GM18868 (cell line): Measurements from ENCODE around the gene LDAH.
"Not testable (repeated sequence)": the region's sequence is repeated elsewhere in the genome, so short reads cannot be mapped to it uniquely, and the experiment has no call there.

ENCODE experiments used
- ATAC-seq: cut with Tn5 transposase; IDR thresholded peaks from one replicate; pipeline ENCODE4 v1.9.1; 2021; ENCODE audit warnings: mild to moderate bottlenecking, moderate library complexity; ENCODE audit not compliant: unreplicated experiment

LDAH gene

DNA sequence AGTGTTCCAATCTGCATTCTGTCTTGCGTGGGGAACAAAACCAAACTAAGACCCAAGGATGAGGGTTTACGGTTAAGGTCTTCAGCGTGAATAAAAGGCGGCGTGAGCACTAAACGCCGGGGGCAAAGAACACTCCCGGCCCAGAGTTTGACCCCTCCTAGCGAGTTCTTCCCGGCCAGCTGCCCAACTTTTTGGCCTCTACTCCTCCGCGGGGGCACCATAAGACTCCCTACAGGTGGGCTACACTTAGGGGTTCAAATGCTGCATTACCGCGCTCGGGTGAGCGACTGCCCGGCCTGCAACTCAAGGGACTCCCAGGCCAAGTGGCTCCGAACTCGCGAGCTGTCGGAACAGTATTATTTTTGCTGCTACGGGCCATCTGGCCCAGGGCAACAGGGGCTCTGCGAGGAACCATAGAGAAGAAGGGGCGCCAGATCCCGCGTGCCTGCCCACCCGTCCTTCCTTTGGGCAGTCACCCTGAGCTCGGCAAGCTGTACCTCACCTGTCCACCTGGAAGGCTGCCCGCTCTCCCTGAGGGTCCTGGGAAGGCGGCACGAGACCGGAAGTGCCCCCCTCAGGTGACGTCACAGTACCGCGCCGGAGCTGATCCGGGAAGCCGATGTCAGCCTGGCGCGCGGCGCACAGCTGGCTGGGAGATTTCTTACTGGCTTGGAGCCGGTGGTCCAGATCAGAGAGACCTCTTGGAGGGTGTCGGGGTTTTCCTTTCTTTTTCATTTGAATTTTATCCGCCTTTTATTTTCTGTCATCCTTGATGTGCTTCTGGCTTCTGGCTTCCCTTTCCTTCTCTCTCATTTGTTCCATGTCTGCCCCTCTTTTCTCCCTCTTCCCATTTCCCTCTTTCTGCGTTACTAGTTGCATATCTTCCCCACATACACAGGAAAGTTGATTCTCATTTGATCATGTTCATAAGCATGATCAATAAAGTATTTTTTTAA, at the start of gene LDAH:
LDAH (minus strand) TSS at position 567 of the 956 bp plus-strand sequence. CDS start 21,638 bp downstream, outside the sequence.
- peak; percentile 88 for ATAC-seq

DNA sequence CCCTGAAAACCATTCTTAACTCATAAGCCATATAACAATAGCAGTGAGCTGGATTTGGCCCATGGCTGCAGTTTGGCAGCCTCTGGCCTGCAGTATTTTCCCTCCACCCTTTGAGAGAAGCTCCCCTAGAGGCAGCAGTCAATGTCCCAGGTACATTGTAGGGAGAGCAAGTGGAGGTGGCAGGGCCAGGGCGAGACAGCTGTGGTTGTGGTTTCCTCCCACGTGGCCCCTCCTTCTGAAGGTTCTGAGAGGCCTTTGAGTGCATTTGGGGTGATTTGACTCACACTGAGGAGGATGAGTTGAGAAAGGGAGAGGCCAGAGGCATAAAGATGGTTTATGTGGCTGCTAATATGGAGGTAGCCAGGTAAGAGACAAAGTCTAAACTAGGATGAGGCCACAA, 45.5 kb upstream of the LDAH start:
- ATAC-seq = peak; percentile 100

DNA sequence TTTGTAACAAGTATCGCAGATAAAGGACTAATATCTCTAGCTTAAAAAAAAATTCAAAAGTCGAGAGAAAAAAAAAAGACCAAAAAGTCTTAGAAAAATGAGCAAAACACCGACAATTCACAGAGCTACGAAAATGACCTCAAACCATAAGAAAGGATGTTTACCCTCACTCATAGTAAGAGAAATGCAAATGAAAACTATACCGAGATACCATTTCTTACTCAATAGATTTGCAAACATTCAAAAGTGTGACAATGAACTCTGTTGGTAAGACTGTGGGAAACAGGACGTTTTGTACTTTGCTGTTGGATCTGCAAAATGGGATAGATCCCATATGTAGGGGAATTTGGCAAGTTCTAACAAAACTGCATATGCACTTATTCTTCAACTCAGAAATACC, 39.9 kb upstream of the LDAH start:
- ATAC-seq = no peak

DNA sequence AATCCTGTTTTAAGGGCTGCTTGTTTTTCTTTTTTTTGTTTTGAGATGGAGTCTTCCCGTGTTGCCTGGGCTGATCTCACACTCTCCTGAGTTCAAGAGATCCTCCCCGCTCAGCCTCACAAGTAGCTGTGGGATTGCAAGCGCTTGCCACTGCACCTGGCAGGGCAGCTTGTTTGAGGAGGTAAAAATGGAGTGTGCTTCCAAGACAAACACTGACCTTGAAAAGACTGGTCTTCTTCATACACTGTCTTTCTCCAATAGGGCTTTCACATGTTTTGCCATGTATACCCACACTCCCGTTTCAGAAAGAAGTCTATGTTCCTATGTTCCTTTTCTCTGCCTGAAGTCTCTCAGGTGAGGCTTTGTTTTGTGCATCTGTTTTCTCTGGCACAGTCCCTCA, 32.6 kb upstream of the LDAH start:
- no peak for ATAC-seq

DNA sequence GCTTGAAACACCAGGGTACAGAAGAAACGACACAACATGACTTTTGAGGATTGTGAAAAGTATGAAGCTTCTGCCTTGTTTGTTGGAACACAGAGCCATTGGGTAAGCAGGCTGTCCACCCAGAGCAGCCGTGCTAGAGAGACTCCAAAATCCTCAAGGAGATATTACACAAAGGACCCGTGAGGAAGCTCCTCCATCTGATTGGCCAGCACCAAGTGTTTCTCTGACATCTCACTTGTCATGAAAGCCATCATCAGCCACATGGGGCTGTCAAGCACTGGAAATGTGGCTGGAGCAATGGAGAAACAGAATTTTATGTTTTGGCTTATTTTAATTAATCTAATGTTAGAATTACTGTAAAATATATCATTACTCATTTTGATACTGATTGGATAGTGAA, 29.8 kb upstream of the LDAH start:
- ATAC-seq = no peak

DNA sequence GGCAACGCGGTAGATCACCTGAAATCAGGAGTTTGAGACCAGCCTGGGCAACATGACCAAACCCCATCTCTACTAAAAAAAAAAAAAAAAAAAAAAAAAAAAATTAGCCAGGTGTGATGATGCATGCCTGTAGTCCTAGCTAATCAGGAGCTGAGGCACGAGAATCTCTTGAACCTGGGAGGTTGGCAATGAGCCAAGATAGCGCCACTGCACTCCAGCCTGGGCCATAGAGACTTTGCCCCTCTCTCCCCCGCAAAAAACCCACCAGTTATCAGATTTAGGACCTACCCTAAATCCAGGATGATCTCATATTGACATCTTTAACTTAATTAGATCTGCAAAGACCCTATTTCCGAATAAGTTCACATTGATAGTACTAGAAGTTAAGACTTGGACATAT, 29.2 kb upstream of the LDAH start:
- ATAC-seq = no peak

DNA sequence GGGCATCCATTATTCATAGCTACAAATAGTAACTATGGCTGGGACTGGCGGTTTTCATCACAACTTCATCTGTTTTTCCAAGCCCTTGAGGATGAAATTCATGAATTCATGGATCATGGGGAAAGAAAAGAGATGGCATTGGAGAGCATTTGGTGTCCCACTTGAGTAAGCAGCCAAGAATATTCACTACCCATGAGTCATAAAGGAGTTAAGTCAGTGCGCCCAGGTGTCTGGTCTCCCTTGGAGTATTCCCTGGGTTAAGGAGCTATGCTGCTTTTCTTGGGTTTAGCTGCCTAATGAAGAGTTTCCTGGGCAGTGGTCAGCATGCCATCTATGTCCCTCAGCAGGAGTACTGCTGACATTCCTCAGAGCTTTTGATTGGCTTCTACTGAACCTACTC, 21.3 kb upstream of the LDAH start:
- no peak for ATAC-seq

DNA sequence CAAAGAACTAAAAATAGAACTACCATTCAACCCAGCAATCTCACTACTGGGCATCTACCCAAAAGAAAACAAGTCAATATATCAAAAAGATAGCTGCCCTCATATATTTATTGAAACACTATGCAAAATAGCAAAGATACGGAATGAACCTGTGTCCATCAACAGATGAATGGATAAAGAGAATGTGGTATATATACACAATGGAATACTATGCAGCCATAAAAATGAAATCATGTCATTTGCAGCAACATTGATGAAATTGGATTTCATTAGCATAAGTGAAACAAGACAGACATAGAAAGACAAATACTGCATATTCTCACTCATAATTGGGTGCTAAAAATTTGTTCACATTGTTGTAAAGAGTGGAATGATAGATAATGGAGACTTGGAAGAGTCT, 16.2 kb upstream of the LDAH start:
- ATAC-seq = no peak

DNA sequence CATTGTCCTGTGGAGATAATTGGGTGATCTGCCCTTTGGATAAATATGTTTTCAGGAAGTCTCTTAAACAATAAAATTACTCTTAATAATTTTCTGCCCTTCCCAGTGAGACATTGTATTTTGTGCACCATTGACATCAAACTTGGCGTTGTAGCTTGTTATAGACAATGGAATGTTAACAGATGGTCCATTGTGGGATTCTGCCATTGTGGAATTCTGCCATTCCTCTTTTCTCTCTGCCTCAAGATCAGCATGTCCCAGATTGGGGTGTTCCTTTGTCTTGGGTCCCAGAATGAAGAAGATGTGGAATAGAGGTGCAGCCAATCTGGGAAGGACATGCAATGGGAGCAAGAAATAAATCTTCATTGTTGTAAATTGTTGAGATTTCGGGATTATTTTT, 15.1 kb upstream of the LDAH start:
- no peak for ATAC-seq

DNA sequence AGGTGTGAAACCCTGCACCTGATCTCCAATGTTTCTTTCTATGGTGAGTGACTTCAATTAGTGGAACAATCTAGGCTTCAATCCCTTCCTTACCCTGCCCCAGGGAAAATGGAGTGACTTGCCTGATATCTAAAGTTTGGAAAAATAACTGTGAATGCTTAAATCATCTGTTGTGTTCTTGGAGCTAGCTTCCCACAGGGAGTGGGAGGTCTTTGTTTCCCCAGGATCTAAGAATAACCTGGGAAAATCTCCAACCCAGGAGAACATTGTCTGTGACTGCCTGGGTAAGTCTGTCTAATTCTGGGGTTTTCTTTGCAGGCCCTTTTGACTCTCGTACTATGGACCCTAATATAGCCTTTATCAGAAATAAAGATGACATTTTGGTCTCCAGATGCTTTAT, 13.6 kb upstream of the LDAH start:
- no peak for ATAC-seq

DNA sequence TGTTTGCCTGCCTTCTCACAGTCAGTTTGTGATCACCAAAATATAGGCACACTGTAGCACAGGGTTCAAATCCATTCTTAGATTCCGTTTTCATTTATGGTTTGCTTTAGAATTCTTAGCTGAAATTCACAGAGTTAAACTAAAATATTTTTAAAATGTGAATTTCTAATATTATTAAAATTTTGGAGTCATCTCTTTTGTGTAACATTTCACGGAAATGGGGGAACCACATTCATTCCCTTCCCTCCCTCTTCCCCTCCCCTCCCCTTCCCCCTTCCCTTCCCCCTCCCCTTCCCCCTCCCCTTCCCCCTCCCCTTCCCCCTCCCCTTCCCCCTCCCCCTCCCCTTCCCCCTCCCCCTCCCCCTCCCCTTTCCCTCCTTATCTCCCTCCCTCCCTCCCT, 11.4 kb upstream of the LDAH start:
- no peak for ATAC-seq

DNA sequence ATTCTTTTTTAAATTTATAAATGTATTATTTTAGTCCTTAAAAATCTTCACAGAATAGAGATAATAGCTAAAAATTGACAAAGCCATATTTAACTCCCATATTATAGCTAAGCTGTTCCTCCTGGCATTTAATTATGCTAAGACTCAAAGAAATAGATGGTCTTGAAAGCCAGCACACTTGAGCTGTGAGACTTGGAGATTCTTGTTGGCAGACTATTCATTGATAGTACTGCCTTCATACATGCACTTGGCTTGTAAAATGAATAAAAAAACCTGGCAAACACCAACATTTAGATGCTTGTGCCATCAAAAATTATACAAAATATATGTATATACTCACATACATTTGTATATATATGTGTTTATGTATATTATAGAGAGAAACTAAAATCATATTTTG, 9.7 kb upstream of the LDAH start:
- no peak for ATAC-seq

DNA sequence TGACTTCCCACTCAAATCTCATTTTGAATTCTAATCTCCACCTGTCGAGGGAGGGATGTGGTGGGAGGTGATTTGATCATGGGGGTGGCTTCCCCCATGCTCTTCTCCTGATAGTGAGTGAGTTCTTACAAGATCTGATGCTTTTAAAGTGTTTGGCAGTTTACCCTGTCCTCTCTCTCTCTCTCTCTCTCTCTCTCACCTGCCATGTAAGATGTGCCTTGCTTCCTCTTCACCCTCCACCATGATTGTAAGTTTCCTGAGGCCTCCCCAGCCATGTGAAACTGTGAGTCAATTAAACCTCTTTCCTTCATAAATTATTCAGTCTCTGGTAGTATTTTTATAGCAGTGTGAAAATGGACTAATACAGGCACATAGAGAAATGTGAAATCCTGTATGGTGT, 7.0 kb upstream of the LDAH start:
- no peak for ATAC-seq

DNA sequence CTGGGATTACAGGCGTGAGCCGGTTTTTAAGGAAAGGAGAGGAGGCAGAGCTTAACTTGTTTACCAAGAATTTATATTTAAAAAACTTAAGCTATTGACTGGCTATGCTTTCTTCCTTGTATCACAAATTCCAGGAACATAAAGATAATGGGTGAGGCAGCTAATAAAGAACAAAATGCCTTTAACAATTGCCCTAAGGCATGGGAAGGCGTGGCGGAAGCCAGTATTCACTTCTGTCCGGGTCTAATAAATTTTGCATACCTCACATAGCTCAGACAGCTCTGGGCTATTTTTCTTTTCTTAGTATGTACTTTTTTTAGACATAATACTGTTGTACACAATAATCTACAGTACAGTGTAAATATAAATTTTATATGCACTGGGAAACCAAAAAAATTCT, 1.0 kb upstream of the LDAH start:
- ATAC-seq = no peak

DNA sequence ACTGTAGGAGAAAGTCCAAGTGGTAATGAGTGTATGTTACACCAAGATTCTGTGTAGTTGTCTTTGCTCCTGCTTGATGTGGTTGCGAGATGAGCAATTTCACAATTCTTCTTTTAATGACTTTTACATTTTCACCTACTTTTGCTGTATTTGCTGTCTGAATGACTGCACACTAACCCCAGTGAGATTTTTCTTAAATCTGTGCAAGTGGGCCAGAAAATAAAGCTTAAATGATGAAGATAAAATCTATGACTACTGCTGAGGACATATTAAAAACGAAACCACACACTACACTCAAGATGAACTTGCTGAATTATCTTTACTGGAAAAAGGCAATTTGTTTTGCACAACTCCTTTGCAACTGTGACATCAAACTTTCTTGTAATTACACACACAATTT, 4.1 kb downstream of the LDAH start:
- no peak for ATAC-seq

DNA sequence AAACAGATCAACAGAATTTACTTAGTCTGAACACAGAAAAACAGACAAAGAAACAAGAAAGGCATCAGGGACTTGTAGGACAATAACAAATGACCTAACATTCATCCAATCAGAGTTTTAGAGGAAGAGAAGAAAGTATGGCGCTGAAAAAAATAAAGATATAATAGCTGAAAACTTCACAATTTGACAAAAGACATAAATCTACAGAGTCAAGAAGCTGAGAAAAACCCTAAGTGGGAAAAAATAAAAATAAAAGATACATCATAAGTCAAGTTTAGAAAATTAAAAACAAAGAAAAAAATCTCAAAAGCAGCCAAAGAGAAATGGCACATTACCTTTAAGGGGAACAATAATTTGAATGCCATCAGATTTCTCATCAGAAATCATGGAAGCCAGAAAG, 7.7 kb downstream of the LDAH start:
- no peak for ATAC-seq

DNA sequence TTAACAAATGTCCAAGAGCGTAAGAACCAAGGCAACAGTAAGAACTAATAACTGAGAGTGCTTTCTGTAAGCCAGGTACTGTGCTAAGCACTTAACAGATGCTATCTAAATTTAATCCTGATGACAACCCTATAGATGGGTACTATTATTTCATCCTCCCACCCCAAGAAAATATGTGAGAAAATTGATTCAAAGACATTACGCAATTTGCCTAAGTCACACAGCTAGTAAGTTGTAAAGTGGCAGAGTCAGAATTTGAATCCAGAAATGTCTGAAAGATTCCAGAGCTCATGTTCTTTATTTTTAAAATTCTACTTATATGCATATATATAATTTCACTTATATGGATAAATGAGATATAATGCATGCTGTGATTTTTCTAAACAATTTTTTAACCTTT, 10.1 kb downstream of the LDAH start:
- no peak for ATAC-seq

DNA sequence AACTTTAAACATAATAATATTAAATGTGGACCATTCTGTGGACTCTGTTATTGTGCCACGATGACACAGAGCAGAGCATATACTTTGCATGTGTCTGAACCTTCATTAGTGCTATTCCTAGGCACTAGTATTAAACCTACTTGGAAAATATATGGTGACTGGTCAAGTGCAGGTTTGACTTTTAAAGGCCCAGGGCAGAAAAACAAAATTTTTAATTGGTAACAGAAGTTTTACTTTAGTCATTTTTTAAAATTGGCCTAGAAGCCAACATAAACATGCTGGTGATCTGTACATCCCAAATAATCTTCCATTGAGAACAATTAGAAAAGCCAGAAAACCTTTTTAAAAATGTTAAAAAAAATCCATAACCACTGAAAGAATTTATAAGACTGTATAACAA, 16.6 kb downstream of the LDAH start:
- ATAC-seq = no peak

DNA sequence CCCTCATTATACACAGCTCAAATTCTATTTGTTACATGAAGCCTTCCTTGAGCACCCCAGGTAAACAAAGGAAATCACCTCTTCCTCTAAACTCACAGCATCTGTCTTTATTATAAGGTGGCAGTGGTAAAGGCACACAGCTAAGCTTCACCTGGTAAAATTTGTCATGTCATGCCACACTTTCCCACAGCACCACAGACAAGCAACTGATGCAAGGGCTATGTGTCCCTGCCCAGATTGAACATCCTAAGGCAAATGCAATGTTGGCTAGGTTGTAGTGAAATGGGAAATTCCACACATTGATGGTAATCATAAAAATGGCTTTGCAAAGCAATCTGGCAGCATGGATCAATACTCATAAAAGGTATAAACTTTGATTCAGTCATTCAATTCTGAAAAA, 18.9 kb downstream of the LDAH start:
- no peak for ATAC-seq

DNA sequence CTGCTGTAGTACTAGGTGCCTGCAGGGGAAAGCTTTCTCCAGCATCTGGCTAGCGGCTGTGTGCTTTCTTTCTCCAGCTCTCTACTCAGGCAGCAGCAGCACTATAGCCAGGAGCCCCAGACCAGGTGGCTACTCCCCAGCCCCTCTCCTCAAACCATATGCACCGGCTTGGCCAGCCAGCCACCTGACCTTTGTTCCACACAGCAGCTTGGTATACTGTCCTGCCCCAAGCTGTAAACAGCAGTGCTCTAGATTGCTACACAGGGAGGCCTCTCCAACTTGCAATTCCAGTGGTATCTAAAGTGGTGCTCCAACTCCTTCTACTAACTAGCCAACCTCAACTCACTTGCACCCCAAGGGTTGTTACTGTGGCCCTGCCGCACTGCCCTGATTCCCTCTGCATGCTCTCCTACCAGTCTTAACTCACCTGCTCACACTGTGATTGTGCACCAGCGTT, 19.6 kb downstream of the LDAH start:
- no peak for ATAC-seq

DNA sequence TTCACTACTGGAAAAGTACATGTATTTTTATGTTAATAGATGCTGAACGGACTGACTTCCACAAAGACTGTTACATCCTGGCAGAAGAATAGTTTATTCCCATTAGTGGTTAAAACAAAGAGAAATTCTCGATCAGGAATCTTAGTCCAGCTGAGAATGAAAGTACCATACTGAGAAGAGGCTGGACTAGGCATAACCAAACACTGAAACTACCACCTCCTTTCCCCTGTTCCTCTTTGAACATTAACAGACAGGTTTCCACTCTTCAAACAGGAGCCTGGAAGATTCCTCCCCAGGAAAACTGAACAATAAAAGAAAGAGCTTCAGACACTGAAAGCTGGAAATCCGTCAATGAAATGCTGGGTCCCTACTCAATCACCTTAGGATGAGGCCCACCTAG, 25.8 kb downstream of the LDAH start:
- peak; percentile 65 for ATAC-seq

DNA sequence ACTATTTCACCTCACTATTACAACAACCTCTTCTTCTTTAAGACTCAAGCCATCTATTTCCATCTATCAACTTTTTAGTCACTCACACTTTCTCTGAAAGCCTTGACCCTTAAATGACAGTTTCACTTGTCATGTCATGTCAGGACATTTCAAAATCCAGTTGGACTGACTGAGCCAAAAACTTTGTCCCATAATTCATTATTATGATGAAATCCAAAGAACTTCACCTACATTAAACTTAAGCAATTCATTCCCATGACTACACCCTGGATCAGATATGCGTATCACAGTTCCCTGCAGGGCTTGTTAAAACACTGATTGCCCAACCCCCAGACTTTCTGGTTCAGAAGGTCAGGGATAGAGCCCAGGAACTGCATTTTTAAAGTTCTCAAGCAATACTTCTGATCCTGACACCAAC, 26.5 kb downstream of the LDAH start:
- peak; percentile 68 for ATAC-seq

DNA sequence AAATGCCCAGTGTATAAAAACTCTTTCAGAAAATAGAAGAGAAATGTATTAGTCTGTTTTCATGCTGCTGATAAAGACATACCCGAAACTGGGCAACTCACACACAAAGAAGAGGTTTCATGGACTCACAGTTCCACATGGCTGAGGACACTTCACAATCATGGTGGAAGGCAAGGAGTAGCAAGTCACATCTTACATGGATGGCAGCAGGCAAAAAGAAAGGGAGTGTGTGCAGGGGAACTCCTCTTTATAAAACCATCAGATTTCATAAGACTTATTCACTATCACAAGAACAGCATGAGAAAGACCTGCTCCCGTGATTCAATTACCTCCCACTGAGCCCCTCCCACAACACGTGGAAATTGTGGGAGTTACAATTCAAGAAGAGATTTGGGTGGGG, 29.0 kb downstream of the LDAH start:
- not testable (repeated sequence) for ATAC-seq
